Lung (tissue), 12 donors: ENCODE data around the gene RNF17. TPM values are rescaled to one million over a fixed set of nuclear protein-coding genes. Genes with fewer than 3 reads are reported as not detected.

ENCODE experiments used
- ATAC-seq: fragments of 200-7000 bp; cut with Tn5 transposase; one replicate; pipeline ENCODE4 v1.9.1; 2020; ENCODE audit warnings: moderate number of reproducible peaks; ENCODE audit not compliant: insufficient read depth, low FRiP score
- DNase-seq, 3 donors: peaks; one replicate each; pipeline ENCODE4 v3.0.0-alpha.2; 2013 to 2017
- H3K27ac ChIP-seq, 2 donors: one replicate each; pipeline ENCODE4 v1.5.1; 2013; ENCODE audit warnings: mild to moderate bottlenecking in 2 of 2, moderate library complexity in 2 of 2, control low read depth in 1 of 2, inconsistent platforms in 1 of 2, low read depth in 1 of 2, low read length in 1 of 2
- H3K27me3 ChIP-seq, 3 donors: one replicate each; pipeline ENCODE4 v1.5.1; 2013; ENCODE audit warnings: low read length in 2 of 3; ENCODE audit not compliant: control insufficient read depth in 3 of 3, insufficient read depth in 3 of 3
- H3K36me3 ChIP-seq, 4 donors: one replicate each; pipeline ENCODE4 v1.5.1; 2013; ENCODE audit warnings: low read length in 4 of 4, mild to moderate bottlenecking in 1 of 4, moderate library complexity in 1 of 4; ENCODE audit not compliant: control insufficient read depth in 4 of 4, insufficient read depth in 4 of 4
- H3K4me1 ChIP-seq, 5 donors: one replicate each; pipeline ENCODE4 v1.5.1; 2013; ENCODE audit warnings: low read length in 5 of 5, mild to moderate bottlenecking in 2 of 5, moderate library complexity in 1 of 5; ENCODE audit not compliant: control insufficient read depth in 5 of 5, insufficient read depth in 5 of 5
- H3K4me3 ChIP-seq: one replicate; pipeline ENCODE4 v1.5.1; 2013; ENCODE audit warnings: mild to moderate bottlenecking, control low read depth, moderate library complexity
- H3K9ac ChIP-seq, 2 donors: one replicate each; pipeline ENCODE4 v1.5.1; 2013; ENCODE audit warnings: low read length in 2 of 2, control low read depth in 1 of 2; ENCODE audit not compliant: insufficient read depth in 1 of 2
- H3K9me3 ChIP-seq, 4 donors: one replicate each; pipeline ENCODE4 v1.5.1; 2013; ENCODE audit warnings: low read length in 3 of 4, mild to moderate bottlenecking in 1 of 4, moderate library complexity in 1 of 4; ENCODE audit not compliant: control insufficient read depth in 4 of 4, insufficient read depth in 3 of 4
- WGBS, 2 donors: extraction: QIAGEN DNeasy Blood & Tissue Kit; methylation state at CpG; one replicate each; pipeline ENCODE4 v1.1.7; 2013; 5-methylcytosine and 5-hydroxymethylcytosine counted together
- polyA plus RNA-seq, 2 donors: library from polyadenylated mRNA; stranded (reverse); fragments of 200-250 nt; gene quantifications; one replicate each; pipeline ENCODE4 v1.2.1, GENCODE V29; 2013
- total RNA-seq, 2 donors: library from RNA; depleted of rRNA in 1 of 2; stranded (reverse); fragments of >200 nt in 1 of 2; gene quantifications; one replicate each; pipeline ENCODE4 v1.2.1, GENCODE V29; 2014 to 2021
- TF ChIP-seq, protein P1 (sequence below): IDR thresholded peaks from 2 replicates; pipeline ENCODE4 v1.5.1; 2012; ENCODE audit warnings: mild to moderate bottlenecking; ENCODE audit errors: control extremely low read depth, extremely low read depth
- donor health status: control.
- donor health status: control.
- donor health status: Bipolar disorder and iron deficiency.
- donor health status: healthy.
- donor health status: DM: yes; HTN: yes; CAD: no.

Gene RNF17
- total and polyA plus RNA-seq, 4 donors = 0.07 to 0.09 TPM; not detected in 2

- WGBS, 2 donors = 92 to 97% methylated on average over 6 of the region's 6 CpGs
- TF ChIP-seq, protein P1, sequence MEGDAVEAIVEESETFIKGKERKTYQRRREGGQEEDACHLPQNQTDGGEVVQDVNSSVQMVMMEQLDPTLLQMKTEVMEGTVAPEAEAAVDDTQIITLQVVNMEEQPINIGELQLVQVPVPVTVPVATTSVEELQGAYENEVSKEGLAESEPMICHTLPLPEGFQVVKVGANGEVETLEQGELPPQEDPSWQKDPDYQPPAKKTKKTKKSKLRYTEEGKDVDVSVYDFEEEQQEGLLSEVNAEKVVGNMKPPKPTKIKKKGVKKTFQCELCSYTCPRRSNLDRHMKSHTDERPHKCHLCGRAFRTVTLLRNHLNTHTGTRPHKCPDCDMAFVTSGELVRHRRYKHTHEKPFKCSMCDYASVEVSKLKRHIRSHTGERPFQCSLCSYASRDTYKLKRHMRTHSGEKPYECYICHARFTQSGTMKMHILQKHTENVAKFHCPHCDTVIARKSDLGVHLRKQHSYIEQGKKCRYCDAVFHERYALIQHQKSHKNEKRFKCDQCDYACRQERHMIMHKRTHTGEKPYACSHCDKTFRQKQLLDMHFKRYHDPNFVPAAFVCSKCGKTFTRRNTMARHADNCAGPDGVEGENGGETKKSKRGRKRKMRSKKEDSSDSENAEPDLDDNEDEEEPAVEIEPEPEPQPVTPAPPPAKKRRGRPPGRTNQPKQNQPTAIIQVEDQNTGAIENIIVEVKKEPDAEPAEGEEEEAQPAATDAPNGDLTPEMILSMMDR = no peak
- no peak for ATAC-seq
Observed at GRCh38 chr13:24921003-24921402, 157.0 kb downstream of the RNF17 start.

DNA sequence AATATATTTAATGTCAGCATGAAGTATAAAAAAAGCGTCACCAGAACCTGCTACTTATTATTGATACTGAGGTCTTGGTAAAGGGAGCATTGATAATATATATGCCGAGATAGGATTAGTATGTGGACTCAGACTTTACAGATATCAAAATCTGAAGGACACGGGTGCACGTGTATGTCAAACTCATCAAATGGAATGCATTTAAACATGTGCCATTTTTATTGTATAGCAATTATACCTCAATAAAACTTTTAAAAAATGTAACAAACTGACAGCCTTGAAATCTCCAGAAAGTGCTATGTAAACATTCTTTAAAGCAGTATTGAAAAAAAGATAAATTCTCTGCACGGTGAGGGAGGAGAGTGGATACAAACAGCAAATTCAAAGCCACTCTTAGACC is 157.9 kb downstream of the RNF17 start:
- TF ChIP-seq, protein P1 = no peak
- no peak overlapping the region for H3K27ac ChIP-seq
- no peaks in the 10 kb centered on the region for H3K27me3 ChIP-seq
- no peaks in the 10 kb centered on the region for H3K9me3 ChIP-seq
- no peaks in the 10 kb centered on the region for H3K36me3 ChIP-seq
- peak overlapping the region; percentile 85 to 92 for H3K9ac ChIP-seq
- DNase-seq (no peak), ATAC-seq (no peak)
- peak overlapping the region; percentile 97 for H3K4me3 ChIP-seq
- H3K4me1 ChIP-seq = peaks cover 0 to 6% (median 2%) of the 10 kb centered on the region in 5 donors
- WGBS, 2 donors = 21 to 29% methylated on average over 5 of the region's 5 CpGs

More at GRCh38 chr13:24921003-24921402, 157.0 kb downstream of the RNF17 start:
- Histone ChIP-seq H3K4me3 (no peak overlapping the region), H3K27ac (no peak overlapping the region), H3K9me3 (no peaks in the 10 kb centered on the region), H3K36me3 (no peaks in the 10 kb centered on the region), H3K27me3 (no peaks in the 10 kb centered on the region), H3K9ac (no peak overlapping the region), H3K4me1 (peaks cover 0 to 6% (median 2%) of the 10 kb centered on the region in 5 donors)
- no peak for DNase-seq

- H3K36me3 ChIP-seq = no peaks in the 10 kb centered on the region
Observed at GRCh38 chr13:24922387-24922744, 158.4 kb downstream of the RNF17 start.

More at GRCh38 chr13:24922387-24922744, 158.4 kb downstream of the RNF17 start:
- Histone ChIP-seq H3K27me3 (no peaks in the 10 kb centered on the region), H3K4me1 (peaks cover 0 to 6% (median 0%) of the 10 kb centered on the region in 5 donors), H3K4me3 (peak overlapping the region; percentile 97), H3K9ac (peak overlapping the region; percentile 85 to 92), H3K9me3 (no peaks in the 10 kb centered on the region), H3K27ac (peak overlapping the region; percentile 52 to 85)
- WGBS, 2 donors = 0% methylated on average over 33 to 34 of the region's 34 CpGs
- ATAC-seq (peak; percentile 10), DNase-seq (no peak)
- TF ChIP-seq, protein P1 = no peak
